HG02943 (cell line): ENCODE results near the gene PDPK1.
"Not testable (repeated sequence)": the region's sequence is repeated elsewhere in the genome, so short reads cannot be mapped to it uniquely, and the experiment has no call there.

Experiments
- ATAC-seq: cut with Tn5 transposase; IDR thresholded peaks from one replicate; pipeline ENCODE4 v1.9.1; 2021; ENCODE audit warnings: mild to moderate bottlenecking, low read depth, moderate library complexity; ENCODE audit not compliant: unreplicated experiment

PDPK1 gene

GRCh38 chr16:2539192-2539844 is 1.5 kb downstream of the PDPK1 start:
- not testable (repeated sequence) for ATAC-seq

DNA sequence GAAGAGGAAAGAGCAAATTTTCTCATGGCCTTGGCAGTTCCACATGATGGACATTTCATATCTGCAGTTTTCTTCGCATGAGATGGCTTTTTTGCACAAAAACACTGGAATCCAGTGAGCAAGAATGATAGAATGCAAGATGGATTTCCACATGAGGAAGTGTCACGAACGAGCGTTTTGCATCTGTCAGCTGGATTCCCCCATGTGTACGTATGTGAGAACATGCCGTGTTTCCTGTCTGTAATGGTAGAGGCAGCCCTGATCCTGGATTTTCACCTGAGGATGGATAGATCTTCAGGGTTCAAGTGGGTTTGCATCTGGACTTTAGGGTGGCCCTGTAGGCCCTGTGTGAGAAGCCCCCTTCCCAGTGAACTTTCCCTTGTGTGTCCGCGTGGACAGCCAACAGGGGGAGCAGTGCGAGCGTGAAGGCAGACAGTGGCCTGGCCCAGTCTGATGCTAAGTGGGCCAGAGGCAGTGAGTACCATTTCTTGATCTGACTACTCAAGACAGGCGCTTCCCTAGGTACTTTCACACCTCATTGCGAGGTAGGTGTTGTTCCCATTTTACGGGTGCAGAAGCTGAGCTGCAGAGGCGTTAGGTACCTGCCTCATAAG is 2.1 kb downstream of the PDPK1 start:
- ATAC-seq = not testable (repeated sequence)

DNA sequence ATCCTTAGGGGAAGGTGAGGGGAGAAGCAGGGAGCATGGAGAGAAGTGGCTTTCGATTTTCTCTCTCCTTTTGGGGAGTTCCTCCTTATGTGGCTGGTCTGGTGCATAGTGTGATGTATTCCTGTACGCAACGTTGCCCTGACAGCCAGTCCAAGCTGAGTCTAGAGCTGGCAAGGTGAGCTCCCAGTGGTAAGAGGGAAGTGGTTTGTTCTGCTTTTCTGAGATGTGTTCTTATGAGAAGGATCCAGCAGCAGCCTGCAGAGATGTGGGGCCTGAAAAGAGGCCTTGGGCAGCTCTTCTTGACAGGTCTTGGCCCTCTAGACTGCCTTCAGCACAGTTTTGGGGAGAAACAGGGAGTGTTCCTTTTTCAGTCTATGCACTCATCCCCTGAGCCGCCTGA is 3.1 kb downstream of the PDPK1 start:
- not testable (repeated sequence) for ATAC-seq

DNA sequence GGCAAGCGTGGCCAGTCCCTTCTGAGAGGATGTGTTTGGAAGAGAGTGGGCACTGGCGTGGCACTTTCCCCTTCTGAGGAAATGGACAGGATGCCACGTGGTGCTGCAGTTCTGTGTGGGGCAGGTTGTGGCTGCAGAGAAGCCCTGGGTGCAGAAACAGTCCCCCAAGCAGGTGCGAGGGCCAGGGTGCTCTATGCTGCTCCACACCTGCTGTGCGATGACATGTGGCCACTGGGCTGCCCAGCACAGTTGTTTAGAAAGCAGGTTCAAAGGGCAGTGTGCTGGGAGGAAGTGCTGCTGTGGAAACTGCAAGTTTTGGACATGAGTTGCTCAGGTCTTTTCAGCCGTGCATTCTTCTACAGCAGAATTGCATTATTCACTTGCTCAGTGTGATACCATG is 3.6 kb downstream of the PDPK1 start:
- not testable (repeated sequence) for ATAC-seq

DNA sequence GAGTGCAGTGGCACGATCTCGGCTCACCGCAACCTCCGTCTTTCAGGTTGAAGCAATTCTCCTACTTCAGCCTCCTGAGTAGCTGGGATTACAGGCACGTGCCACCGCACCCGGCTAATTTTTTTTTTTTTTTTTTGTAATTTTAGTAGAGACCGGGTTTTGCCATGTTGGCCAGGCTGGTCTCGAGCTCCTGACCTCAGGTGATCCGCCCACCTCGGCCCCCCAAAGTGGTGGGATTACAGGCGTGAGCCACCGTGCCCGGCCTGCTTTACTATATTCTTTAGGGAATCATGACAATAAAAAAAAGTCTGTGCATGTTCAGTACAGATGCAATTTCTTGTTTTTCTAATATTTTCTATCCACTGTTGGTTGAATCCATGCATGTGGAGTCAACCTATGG is 6.0 kb downstream of the PDPK1 start:
- not testable (repeated sequence) for ATAC-seq

DNA sequence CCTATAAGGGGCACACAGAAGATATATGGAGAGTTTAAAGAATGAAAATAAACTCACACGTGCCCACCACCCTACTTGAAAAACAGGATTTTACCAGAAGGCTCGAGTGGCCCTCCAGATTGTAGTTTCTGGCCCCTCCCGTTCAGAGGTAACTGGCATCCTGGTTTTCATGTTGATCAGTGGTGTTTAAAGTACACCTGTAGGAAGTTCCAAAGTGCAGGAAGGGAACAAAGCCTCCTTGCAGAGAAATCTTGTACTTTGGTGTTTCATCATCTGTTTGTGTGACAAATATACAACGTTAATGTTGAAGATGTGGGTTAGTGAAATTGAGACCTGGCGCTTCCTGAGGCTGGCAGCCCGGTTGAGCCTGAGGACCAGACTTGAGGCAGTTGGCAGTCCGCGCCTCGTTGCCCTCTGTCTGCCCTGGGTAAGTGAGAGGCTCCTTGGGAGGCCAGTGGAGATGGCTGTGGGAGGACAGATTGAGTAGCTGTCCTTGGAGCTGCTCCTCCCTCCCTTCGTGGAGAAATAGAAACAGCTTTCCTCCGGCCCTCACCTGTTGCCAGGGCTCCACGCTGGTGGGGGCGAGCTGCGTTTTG is 12.6 kb downstream of the PDPK1 start:
- not testable (repeated sequence) for ATAC-seq

- not testable (repeated sequence) for ATAC-seq
Measured at GRCh38 chr16:2551420-2551889, 13.6 kb downstream of the PDPK1 start.

DNA sequence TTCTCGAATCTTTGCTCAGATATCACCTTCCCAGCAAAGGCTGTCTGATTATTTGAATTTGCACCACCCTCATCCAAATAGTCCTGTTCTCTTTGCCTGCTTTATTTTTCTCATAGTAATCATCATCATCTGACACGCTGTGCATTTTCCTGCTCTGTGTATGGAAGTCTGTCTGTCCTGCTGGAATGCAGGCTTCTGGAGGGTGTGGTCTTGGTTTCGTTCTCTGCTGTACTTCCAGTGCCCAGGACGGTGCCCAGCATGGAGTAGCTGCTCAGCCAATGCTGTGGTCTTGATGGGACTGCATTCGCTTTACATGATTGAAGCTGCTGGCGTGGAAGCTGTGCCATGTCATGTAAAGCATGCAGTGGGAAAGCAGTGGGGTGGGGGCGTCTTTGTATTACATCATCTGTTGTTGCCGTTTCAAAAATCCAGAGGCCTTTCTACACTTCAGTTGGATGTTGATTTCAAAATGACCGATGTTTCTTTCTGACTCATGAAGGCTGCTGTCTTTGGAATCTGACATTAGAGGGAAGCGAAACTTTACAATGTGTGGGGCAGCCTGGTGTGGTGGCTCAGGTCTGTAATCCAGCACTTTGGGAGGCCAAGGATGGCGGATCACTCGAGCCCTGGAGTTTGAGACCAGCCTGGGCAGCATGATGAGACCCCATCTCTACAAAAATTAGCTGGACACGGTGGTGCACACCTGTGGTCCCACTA is 17.0 kb downstream of the PDPK1 start:
- not testable (repeated sequence) for ATAC-seq

DNA sequence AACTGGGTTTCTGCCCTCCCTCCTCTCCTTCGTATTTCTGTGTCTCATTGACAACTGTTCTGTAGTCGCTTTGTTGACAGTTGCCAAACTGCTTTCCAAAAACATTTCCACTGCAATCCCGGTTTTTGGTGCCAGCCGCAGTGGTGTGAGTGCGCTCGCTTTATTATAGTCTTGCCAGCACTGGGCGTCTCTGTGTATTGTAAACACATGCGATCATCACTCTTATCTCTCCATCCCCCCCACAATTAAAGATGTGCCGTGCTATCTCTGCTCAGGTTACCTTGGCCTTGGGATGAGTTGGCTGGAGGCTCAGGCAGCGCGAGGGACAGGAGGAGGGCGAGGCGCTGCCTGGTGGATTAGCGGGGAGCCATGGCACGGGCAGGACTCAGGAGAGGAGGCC is 19.3 kb downstream of the PDPK1 start:
- not testable (repeated sequence) for ATAC-seq

DNA sequence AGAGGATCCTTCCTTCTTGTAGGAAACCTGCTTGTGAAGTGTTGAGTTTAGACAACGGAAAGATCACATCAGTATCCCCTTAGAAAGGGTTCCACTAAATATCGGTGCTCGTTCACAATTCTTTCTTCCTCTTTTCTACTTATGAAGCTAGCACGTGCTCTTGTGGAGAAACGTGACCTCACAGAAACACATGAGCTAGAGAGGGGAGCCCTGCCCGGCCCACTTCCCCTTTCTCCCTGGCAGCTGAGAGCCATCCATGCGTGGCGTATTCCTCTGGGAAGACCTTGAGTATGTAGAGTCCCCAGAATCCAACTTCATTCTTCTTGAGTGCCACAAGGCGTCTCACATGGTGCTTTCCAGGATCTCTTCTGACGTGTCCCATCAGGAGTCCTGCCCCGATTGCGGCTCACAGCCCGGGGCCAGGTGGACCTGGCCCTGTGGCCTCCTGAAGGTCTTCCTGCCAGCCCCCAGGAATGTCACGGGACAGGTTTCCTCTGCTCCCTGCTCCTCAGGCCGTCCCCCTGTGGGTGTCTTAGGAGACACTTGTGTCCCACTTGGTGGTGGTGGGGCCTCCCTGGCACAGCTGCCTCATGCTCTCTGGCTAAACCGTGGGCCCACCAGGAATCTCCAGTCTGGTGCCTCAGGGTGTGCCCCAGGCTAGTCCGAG is 22.4 kb downstream of the PDPK1 start:
- not testable (repeated sequence) for ATAC-seq

DNA sequence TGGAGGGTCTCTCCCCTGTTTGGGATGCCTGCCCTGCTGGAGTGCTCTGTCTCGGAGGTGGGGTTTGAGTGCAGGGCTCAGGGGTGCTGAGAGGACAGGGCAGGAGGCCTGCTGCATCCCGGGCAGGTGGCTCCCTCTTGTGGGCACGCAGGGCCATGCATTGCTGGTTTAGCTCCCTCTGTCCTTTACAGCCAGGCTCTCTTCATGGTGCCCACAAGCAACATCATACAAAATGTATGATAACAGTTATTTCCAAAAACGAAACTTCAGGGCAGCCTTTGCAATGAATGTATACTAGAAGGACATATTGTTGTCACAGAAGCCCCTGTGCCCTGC is 22.9 kb downstream of the PDPK1 start:
- not testable (repeated sequence) for ATAC-seq

DNA sequence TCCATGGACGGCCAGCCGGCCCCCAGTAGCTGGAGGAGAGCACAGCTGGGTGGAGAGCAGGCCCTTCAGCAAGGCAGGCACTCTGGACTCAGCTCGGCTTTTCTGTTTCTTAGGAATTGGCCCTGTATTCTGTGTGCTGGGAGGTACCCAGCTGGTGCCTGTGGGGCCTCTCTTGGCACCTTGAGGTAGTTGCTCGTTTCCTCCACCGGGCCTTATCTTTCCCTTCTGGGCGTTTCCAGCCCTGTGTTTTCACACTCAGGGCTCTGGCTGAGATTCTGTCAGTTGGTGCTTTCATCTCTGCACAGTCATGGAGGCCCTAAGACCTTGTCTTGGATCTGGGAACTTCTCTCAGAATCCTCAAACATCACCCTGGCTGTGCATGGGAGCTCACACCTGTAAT is 29.7 kb downstream of the PDPK1 start:
- not testable (repeated sequence) for ATAC-seq

DNA sequence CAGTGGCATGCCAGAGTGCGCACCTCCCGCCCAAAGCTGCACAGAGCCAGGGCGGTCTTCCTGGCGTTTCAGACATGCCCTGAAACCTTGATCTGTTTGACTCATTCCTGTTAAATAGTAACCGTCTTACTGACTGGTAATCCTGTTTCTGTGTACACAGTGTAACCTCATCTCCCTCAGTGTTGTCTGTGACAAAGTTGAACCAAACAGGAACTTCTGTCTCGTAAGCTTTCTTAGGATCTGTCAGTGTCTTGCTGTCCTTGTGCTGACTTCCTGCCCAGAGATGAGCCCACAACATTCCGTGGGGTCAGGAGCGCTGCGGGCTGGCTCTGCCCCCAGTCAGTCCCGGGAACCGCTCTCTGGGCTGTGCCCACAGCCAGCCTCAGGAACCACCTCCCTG is 30.8 kb downstream of the PDPK1 start:
- not testable (repeated sequence) for ATAC-seq

GRCh38 chr16:2572704-2573103 is 34.9 kb downstream of the PDPK1 start:
- not testable (repeated sequence) for ATAC-seq

DNA sequence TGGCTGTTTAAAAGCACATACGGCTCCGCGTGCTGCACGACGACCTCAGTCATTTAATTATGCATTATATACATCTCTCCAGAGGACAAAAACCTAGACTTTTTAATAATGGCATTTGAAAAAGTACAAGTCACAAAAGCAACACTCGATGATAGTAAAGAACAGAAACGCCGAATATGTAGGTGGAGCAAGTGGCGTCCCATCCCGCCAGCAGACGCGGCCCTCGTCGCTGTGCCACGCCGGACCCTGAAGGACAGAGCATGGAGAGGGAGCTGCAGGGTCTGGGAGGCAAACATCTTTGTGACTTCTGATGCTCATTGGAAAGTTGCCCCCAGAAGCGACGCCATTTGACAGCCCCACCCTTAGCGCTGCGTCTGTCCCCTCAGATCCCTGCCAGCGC is 38.0 kb downstream of the PDPK1 start:
- not testable (repeated sequence) for ATAC-seq

GRCh38 chr16:2577044-2577443 is 39.2 kb downstream of the PDPK1 start:
- ATAC-seq = not testable (repeated sequence)

- ATAC-seq = not testable (repeated sequence)
Measured at GRCh38 chr16:2578905-2579304, 41.1 kb downstream of the PDPK1 start.

GRCh38 chr16:2580143-2580542 is 42.3 kb downstream of the PDPK1 start:
- not testable (repeated sequence) for ATAC-seq

DNA sequence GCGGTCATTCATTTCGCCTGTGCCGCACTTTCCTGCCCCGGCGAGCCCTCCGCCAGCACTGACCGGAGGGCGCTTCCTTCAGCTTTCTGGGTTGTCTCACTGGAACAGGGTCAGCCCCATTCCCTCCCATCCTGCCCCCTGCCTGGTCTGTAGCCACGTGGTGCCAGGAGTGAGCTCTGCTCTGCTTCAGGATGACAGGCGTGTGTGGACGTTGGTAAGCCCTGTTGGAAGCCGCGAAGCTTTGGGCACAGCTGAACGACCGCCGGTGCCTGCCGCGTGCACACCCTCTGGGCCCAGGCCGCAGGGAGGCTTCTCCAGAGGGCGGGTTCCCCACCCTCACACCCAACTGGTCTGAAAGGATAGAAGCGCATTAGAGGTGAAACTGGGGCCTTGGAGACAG is 43.0 kb downstream of the PDPK1 start:
- not testable (repeated sequence) for ATAC-seq
